Measurements from ENCODE around the gene UBD.

UBD gene

DNA sequence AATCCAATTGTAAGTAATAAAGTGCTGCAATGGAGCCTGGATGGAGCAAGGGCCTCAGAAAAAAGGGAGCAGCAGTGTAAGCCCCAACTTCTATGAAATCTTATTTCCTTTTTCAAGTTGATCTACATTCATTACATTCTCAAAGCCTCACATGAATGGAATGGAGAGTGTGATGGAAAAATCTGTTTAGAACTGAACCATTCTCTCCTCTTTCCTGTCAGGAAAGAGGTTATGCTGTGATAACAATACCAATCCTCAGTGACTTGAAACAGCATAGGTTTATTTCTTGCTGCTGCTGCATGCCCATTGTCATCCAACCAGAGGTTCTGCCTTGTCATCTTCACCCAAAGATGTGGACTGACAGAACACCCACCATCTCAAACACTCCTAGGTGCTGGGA lies 16.5 kb upstream of the UBD start:
- TF ChIP-seq, protein P1, sequence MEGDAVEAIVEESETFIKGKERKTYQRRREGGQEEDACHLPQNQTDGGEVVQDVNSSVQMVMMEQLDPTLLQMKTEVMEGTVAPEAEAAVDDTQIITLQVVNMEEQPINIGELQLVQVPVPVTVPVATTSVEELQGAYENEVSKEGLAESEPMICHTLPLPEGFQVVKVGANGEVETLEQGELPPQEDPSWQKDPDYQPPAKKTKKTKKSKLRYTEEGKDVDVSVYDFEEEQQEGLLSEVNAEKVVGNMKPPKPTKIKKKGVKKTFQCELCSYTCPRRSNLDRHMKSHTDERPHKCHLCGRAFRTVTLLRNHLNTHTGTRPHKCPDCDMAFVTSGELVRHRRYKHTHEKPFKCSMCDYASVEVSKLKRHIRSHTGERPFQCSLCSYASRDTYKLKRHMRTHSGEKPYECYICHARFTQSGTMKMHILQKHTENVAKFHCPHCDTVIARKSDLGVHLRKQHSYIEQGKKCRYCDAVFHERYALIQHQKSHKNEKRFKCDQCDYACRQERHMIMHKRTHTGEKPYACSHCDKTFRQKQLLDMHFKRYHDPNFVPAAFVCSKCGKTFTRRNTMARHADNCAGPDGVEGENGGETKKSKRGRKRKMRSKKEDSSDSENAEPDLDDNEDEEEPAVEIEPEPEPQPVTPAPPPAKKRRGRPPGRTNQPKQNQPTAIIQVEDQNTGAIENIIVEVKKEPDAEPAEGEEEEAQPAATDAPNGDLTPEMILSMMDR (IDR thresholded peaks at IDR 0.05) = no peak

DNA sequence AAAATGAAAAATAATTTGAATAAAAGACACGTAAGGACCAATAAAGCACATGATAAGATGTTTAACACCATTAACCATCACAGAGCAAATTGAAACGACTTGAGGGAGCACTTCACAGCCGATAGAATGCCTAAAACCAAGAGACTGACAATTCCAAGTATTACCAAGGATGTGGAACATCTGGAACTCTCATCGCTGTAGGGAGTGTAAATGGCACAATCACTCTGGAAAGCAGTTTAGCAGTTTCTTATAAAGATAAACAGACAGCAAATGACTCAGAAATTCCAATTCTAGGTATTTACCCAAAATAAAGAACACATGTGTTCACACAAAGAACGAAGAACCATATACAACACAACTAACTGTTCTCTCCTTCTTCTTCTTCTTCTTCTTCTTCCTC lies 8.5 kb upstream of the UBD start:
- TF ChIP-seq, protein P1 (IDR thresholded peaks at IDR 0.05) = no peak

DNA sequence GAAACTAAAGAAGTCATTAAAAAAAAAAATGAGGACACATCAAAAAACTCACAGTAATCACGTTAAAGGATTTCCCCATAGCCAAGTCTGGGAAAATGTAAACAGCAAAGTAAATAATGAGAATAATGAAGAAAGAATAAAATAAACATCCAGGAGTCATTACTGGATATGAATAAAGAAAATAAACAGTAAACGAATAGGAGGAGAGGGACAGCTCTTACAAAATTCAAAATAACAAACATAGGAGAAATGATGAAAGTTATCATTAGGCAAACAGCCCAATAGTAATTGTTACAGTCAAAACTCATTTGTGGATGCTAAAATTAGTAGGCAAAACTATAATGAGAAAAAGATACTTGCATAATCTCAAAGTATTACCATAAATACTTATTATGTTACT lies 8.0 kb upstream of the UBD start:
- TF ChIP-seq, protein P1 (IDR thresholded peaks at IDR 0.05) = no peak

DNA sequence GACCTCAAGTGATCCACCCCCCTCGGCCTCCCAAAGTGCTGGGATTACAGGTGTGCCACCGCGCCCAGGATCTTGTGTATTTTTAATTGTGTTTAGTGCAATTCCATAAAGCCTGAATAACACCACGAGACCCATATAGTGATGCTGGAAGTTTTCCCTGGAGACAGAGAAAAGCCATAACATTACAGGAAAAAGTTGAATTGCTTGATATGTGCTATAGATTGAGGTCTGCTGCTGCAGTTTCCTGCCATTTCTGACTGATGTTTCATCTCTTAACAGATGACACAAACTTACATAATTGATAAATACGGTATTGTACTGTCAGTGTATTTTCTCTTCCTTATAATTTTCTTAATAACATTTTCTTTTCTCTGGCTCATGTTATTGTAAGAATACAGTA lies 7.3 kb upstream of the UBD start:
- TF ChIP-seq, protein P1 (IDR thresholded peaks at IDR 0.05) = no peak

DNA sequence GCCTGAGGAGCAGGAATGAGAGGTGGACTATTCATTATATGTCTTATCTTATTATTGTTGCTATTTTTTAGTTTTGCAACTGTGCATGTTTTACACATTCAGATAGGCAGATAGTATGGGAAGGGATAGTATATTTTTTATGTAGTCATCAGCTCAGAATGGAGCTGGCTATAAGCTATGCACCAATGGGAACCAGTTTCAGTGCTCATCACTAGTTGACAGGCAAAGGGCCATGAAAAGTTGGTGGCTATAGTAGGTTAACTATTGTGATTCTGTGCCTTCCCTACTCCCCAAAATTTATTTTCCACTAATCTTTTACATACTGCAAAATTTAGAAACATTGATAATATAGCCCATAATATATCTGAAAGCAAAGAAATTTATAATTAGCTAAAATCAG lies 5.3 kb upstream of the UBD start:
- TF ChIP-seq, protein P1 (IDR thresholded peaks at IDR 0.05) = no peak

DNA sequence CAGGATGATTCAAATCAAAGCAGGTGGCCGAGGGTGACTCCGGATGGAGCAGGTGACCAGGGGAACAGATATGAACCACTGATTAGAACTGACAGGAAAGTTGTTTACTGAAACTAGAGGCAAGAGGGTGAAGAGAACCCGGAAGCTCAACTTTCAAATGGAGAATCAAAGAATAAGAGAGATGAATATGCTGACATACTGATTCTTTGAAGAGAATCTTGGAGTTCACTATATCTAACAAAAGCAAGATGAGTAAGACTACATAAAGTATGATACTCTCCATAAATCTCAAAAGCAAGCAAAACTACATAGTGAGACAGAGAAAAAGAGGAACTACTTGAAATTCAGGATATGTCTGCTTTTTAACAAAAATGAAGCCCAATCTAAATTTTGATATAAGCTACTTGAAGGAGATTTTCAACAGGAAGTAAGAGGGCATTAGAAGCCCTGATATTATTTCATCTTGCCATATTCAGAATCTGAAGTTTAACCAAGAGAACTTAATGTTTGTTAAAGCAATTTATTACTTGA lies 4.0 kb upstream of the UBD start:
- TF ChIP-seq, protein P1 (IDR thresholded peaks at IDR 0.05) = no peak

DNA sequence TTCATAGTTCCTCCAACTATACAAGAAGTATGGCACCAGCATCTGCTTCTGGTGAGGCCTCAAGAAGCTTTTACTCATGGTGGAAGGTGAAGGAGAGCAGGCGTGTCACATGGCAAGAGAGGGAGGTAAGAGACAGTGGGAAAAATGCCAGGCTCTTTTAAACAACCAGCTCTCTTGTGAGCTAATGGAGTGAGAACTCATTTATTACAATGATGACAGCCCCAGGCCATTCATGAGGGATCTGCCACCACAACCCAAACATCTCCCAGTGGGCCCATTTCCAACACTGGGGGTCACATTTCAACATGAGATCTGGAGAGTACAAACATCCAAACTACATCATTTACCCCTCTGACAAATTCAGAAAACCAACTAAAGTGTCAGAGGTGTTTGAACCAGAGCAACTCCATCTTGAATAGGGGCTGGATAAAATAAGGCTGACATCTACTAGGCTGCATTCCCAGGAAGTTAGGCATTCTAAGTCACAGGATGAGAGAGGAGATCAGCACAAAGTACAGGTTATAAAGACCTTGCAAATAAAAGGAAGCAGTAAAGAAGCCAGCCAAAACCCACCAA lies 2.2 kb upstream of the UBD start:
- TF ChIP-seq, protein P1 (IDR thresholded peaks at IDR 0.05) = no peak

DNA sequence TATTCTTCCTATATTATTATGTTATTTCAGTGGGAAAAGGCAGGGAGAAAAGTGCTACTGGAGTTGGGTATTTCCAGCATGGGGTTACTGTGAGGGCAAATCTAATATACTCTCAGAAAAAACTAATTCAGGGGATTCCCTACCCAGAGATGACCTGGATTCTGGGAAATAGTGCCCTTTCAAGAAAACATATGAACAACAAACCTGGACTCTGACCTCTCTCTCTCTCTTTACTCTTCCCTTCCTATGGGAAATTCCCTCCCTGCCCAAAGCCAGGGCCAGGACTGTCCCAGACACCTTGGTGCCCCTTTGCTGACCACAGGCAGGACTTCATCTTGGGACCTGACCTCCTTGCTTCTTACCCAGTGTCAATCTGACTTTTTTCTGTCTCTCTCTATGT lies 1.6 kb upstream of the UBD start:
- TF ChIP-seq, protein P1 (IDR thresholded peaks at IDR 0.05) = no peak

Measured in LNCAP (cell line).